HG03432 (cell line): ENCODE data around the gene ARHGEF2.

Experiments
- ATAC-seq: cut with Tn5 transposase; IDR thresholded peaks from one replicate; pipeline ENCODE4 v1.9.1; 2021; ENCODE audit warnings: mild to moderate bottlenecking, moderate library complexity; ENCODE audit not compliant: unreplicated experiment

The ARHGEF2 gene

GRCh38 chr1:155913969-155914757, 64.2 kb downstream of the ARHGEF2 start:
- ATAC-seq: no peak

- no peak for ATAC-seq
Observed at GRCh38 chr1:155912056-155912536, 66.3 kb downstream of the ARHGEF2 start.

- peak; percentile 82 for ATAC-seq
Observed at GRCh38 chr1:155911156-155912055, 66.9 kb downstream of the ARHGEF2 start, which contains the start of gene RIT1. Gene RIT1, minus strand, starts transcription at chr1:155911349. Its CDS starts 588 bp downstream, at chr1:155910761.

DNA sequence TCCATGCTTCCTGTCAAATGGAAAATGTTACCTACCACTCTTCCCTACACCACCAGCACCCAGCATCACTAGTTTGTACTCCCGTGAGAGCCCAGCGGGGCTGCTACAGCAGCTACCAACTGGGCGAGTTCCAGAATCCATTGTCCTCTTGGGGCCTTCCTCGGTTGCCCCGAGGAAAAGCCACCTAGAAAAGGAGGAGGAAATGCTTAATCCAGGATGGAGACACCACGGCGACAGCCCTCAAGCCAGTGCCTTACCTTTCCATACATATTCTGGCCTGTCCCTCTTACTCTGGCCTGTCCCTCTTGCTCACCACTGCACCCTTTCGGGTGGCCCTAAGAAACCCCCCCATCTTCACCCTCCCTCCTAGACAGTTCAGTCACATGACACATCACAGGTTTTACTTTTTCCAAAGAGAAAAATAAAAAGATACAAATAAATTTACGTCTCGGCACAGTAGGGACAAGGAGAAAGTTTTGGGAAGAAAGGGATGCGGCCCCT, 67.7 kb downstream of the ARHGEF2 start:
- peak; percentile 26 for ATAC-seq

DNA sequence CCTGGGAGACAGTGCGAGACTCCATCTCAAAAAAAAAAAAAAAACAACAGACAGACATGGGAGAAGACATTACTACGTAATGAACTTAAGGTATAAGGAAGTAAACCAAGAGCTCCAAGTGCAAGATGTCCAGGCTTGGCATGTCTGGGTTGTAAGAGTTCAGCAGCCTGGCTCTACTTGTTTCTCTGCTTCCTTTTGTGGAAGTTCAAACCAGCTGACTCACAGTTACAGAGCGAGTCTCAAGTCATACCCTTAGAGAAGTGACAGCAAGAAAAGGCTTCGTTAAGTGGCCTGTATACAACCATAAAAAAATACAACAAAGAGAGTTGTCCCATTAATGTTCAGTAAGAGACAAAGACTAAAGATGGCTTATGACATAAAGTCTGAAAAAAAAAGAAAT, 68.5 kb downstream of the ARHGEF2 start:
- ATAC-seq: no peak

DNA sequence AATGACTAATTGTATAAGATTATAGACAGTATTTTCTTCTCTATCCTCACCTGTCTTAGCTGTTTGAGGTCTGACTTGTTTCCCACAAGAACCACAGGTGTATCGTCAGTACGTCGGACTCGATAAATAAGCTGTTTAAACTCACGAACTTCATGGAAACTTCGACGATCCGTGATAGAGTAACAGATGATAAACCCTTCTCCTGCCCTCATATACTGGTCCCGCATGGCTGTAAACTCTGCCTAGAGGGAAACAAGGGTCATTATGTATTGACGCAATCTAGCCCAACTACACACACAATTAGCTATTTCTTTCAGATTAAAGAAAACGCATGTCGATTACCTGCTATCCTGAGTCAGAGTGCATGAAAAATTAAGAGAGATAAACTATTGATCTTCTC, 74.1 kb downstream of the ARHGEF2 start:
- no peak for ATAC-seq

DNA sequence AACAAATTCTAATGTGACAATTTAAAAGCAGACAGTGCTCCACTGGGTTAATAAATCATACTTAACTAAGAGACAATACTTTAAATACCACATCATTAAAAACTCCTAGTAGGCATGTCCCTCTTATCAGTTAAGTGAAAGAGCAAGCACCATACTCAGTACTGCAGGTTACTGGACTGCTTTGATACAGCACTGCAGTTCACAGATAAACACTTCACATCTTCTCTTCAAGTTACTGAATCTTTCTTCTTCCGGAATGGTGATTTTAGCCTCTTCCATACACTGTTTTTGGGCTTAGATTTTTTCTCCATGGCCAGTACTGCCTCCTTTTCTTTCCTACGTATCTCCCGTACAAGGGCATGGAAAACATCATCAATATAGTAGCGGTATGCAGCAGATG, 78.2 kb downstream of the ARHGEF2 start:
- no peak for ATAC-seq

DNA sequence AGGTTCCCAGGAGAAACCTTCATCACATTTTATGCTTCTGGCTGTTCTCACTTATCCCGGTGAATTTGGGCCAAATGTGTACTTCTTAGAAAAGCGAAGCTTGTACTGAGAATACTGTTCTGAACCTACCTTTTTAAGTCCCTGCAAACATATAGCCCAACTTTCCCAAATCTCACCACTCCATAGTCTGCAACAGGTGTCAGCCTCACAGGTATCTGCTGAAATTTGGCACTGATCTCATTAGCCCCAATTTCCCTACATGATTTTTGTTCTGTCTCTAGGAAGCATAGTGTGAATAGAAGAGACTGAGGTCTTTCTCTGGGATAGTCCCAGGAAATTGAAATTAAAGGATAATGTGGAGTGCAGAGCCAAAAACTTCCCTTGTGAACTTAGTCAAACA, 78.7 kb downstream of the ARHGEF2 start:
- ATAC-seq: no peak

DNA sequence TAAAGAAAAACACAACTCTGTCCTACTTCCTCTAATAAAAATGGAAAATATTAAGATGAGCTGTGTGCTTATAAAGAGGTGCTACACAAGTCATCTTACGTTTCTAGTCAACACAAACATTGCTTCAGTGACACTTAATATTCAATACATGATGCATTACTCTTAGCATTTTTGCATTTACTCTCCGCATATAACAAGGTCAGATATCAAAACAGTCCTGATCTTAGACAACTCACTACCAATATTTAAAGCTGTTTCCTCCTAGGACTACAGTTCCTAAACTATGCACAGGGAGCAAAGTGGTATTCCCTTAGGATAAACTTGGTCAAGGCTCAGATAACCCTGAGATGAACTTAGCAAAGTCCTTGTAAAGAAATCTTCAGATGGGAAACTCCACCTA, 79.5 kb downstream of the ARHGEF2 start:
- ATAC-seq: no peak

- ATAC-seq: no peak
Observed at GRCh38 chr1:155897746-155898145, 80.6 kb downstream of the ARHGEF2 start.
